NOMO-1 treated with dmso at 0.1 percent for 144 hours (cell line): ENCODE data around the gene RPL36.
A peak's percentile ranks its signal among the peaks of the same experiment; 100 is the strongest.

Experiments used
- DNase-seq: peaks from one replicate; lab custom pipeline; 2025; ENCODE audit not compliant: unreplicated experiment; lab: John Stamatoyannopoulos, UW

The RPL36 gene

GRCh38 chr19:5690125-5690954 is at the start of gene RPL36:
RPL36 (plus strand) TSS chr19:5690295; CDS start chr19:5690508, 213 bp downstream.
- DNase-seq, result peak; percentile 94

GRCh38 chr19:5641171-5641570 is 48.9 kb upstream of the RPL36 start:
- DNase-seq, result no peak

GRCh38 chr19:5642204-5642603 is 47.9 kb upstream of the RPL36 start:
- no peak for DNase-seq

DNA sequence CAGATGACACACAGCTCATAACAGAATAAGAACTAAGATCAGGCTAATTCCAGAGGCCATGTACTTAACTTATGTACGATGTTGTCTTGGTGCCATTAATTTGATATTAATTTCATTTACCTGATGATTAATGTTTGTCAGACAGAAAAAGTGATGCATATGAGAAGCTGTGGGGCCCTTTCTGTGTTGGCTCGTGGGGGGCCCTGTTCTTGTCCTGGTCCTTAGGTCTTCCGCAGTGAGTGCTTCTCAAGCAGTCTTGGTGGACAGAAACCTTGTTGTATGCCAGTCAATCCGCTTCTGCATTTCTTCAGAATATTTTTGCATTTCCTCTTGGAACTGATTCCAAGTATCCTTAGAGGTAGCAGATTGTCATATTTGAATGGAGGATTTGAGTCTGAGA is 47.0 kb upstream of the RPL36 start:
- DNase-seq, result no peak

- DNase-seq, result no peak
These were observed 46.1 kb upstream of the RPL36 start for GRCh38 chr19:5644037-5644436.

- no peak for DNase-seq
These were observed 44.7 kb upstream of the RPL36 start for GRCh38 chr19:5645409-5645808.

GRCh38 chr19:5646703-5647102 is 43.4 kb upstream of the RPL36 start:
- no peak for DNase-seq

GRCh38 chr19:5648464-5648863 is 41.6 kb upstream of the RPL36 start:
- DNase-seq, result no peak

- DNase-seq, result no peak
These were observed 38.7 kb upstream of the RPL36 start for GRCh38 chr19:5651361-5651760.

- no peak for DNase-seq
These were observed 37.8 kb upstream of the RPL36 start for GRCh38 chr19:5652261-5652660.

DNA sequence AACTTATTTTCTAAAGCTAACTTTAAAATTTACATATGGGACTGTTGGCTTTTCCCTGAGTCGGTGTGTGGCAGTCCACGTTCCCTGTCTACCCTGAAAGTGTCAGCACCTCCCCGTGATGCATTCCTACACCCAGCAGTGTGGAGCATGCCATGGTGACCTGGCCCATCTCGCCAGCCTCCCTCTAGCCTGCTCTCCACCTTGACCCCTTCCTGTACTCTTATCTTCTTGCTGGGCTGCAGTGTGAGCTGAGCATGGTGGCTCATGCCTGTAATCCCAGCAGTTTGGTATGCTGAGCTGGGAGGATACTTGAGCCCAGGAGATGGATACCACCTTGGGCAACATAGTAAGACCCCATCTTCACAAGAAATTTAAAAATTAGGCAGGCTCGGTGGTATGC is 35.2 kb upstream of the RPL36 start:
- no peak for DNase-seq

DNA sequence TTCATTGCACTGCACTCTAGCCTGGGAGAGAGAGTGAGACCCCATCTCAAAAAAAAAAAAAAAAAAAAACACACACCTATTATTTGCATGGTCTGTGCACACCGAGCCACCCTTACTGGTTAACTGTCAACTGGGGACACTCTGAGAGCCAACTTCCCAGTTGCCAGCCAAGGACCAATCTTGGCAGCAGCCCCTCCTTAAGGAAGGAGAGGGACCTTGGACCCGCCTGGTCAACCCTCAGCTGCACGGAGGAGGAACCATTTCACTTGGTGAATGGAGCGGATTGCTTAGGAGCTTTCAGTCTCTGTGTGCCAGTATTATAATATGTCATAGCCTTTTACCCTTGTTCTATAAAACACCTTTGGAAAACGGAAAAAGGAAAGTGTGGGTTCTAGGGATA is 34.7 kb upstream of the RPL36 start:
- DNase-seq, result no peak

- DNase-seq, result no peak
These were observed 28.6 kb upstream of the RPL36 start for GRCh38 chr19:5661483-5661882.

DNA sequence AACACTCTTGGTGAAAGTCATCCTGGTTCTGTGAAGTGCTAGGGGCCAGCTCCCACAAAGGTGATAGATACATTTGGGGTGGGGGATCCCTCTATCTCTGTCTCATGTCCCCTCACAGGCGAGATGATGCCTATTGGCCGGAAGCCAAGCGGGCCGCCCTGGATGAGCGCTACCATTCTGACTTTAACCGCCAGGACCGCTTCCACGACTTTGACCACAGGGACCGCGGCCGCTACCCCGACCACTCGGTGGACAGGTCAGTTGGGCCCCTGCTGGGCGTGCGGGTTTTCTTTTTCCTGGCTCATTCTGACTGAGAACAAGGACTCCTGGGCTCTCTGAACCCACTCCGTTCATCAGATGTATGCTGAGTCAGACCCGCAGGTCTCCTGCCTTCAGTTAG is 26.2 kb upstream of the RPL36 start:
- no peak for DNase-seq

DNA sequence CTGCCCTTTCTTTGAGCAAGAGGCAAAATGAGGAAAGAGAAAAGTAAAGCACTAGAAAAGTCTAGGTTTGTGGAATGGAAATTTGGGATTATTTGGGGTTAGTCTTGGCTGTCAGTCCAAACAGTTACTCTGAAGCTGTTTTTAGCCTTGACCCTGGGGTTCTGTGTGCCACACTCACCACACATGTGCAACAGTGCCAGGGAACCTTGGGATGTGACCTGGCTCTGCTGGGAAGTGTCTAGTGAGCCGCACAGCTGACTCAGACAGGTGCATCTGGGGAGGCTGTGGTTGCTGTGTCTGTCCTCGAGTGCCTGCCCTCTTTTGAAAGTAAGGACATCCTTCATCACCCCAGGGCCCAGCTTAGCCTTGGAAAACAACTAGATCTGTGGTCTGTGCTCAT is 25.6 kb upstream of the RPL36 start:
- DNase-seq, result no peak

DNA sequence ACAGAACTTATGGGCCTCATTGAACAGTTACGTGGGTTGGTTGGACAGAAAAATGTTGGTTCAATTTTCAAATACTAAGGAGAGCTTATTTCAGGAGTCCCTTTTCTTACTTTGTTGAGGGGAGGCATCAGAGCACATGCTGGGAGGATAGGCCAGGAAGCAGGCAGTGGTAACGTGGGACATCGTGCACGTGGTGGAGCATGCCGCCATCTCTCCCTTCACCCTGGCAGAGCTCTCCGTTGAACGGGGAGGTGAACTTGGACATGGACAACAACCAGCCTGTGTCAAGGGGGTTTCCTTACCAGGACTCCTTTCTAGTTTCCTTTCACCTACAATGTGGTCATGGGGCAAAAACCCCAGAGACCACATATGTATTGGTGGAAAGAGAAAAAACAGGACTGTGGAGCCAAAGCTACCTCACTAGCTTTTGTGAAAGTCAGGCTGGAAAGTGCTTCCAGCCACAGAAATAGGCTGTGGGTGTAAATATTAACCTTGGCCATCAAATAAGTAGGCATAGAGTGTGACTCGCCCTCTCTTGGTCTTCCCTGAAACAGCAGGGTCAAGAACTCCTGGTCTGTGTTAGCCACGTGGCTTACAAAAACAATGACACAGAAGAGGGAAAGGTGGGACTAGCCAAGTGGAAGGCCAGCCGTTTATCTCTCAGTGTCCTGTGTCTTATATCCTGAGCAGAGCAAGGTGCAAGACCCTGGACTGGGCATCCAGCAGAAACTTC is 24.1 kb upstream of the RPL36 start:
- no peak for DNase-seq

DNA sequence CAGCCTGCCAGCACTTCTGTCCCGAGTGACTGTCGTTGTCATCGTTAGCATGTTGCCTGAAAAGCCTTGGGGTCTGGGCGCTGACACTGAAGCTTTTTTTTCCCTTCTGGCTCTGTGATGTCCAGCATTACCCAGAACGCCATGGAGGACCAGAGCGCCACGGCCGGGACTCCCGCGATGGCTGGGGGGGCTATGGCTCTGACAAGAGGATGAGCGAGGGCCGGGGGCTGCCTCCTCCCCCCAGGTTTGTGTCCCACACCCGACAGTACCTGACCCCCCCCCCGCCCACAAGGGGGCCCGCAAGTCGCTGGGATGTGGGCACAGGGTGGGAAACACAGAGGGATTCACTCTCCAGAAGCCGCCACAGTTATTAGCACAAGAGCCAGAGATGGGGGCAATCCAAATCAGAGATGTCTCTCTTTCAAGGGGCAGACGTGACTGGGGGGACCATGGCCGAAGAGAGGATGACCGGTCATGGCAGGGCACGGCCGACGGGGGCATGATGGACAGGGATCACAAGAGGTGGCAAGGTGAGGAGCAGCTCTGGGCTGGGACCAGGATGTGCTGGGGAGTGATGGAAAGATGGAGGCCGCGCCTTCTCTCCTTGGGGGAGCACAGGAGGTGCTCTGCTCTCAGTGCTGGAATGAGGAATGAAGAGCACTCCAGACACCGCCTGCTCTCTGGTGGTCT is 23.0 kb upstream of the RPL36 start:
- DNase-seq, result no peak

DNA sequence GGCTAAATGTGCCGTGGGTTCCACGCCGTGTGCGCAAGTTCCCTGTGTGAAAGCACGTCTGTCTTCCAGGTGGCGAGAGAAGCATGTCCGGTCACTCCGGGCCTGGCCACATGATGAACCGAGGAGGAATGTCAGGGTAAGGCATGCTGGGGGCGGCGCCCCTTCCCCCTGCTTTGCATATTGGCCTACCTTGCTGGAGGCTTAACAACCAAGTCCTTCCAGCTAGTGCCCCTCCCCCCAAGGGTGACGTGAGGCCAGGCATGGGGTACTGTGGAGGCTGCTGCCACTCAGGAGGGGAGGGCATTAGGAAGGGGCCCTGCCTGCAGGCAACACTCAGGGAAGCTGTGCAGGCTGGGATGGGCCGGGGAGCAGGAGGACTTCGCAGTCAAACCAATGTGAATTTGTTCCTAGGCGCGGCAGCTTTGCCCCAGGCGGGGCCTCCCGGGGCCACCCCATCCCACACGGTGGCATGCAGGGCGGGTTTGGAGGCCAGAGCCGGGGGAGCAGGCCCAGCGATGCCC is 22.3 kb upstream of the RPL36 start:
- no peak for DNase-seq

GRCh38 chr19:5669212-5669611 is 20.9 kb upstream of the RPL36 start:
- no peak for DNase-seq

DNA sequence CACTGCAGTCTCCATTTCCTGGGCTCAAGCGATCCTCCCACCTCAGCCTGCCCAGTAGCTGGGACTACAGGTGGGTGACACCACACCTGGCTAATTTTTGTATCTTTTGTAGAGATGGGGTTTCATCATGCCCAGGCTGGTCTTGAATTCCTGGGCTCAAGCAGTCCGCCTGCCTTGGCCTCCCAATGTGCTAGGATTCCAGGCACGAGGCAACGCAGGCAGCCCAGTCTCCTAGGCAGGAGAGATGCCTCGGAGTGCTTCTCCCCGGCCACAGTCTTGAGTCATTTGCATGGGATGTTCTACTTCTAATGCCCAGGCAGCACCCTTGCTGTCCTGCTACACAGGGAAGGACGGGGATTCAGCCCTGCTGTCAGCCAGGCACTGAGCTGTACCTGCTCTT is 18.5 kb upstream of the RPL36 start:
- DNase-seq, result no peak

DNA sequence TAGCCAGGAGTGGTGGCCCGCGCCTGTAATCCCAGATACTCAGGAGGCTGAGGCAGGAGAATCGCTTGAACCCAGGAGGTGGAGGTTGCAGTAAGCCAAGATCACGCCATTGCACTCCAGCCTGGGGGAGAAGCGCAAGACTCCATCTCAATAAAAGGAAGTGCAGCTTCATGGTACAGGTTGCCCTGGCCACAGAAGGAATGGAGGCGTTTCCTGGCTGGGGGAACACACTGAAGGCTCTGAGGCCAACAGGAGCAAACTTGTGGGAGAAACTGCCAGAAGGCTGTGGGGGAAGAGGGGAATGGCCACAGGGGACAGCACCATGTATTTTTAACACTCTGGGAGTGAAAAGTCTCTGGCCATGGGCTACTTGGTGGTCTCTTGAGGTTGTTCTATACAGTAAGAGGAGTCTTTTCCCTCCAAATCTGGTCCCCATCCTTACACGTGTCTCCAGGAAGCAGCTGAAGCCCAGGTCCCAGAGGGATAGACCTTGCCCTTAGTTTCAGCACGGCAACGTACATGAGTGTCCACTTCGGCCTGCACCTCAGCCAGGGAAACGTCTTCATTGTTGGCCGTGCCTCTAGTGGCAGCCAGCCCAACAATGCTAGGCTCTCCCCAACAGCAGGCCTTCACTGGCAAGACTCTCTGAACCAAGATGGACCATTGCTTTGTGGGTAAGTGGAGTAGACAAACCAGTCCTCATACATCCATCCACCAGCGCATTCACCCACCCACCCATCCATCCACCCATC is 17.2 kb upstream of the RPL36 start:
- DNase-seq, result no peak
